ENCODE data around the gene CHIT1. TPM values are rescaled to one million over a fixed set of nuclear protein-coding genes. Genes with fewer than 3 reads are reported as not detected.

The CHIT1 gene
- total RNA-seq, 1 donor from 2014 or later, result not detected

- TF ChIP-seq CTCF (IDR thresholded peaks at IDR 0.05), result no peak
- DNase-seq (ENCODE audit: low spot score in 2 of 2), result no peak
- peak overlapping the region; percentile 91 to 97 for H3K27ac ChIP-seq
- H3K4me3 ChIP-seq, result no peak overlapping the region
- H3K27me3 ChIP-seq, result no peaks in the 10 kb centered on the region
- H3K9me3 ChIP-seq, result no peaks in the 10 kb centered on the region
- intact Hi-C loops (cut with DNase I), result loop anchor here (1.0 to 5.0 kb wide), 8 partner anchors 18 to 425 kb away; partner anchors contain the start of gene BTG2
- no peaks in the 10 kb centered on the region for H3K36me3 ChIP-seq
- H3K4me1 ChIP-seq, result peaks cover 19 to 36% of the 10 kb centered on the region in 2 donors
These were observed 43.2 kb upstream of the CHIT1 start for GRCh38 chr1:203272633-203273205.

- DNase-seq (ENCODE audit: low spot score in 2 of 2), result no peak
- Histone ChIP-seq H3K9me3 (no peaks in the 10 kb centered on the region), H3K27me3 (no peaks in the 10 kb centered on the region), H3K4me1 (peaks cover 16 to 30% of the 10 kb centered on the region in 2 donors), H3K4me3 (no peak overlapping the region), H3K27ac (no peak overlapping the region), H3K36me3 (no peaks in the 10 kb centered on the region)
- intact Hi-C loops (cut with DNase I), result loop anchor here (2.0 to 5.0 kb wide), 4 partner anchors 169 to 425 kb away; no protein-coding TSS in a partner anchor
- TF ChIP-seq CTCF (IDR thresholded peaks at IDR 0.05), result no peak
These were observed 42.6 kb upstream of the CHIT1 start for GRCh38 chr1:203271962-203272632.

DNA sequence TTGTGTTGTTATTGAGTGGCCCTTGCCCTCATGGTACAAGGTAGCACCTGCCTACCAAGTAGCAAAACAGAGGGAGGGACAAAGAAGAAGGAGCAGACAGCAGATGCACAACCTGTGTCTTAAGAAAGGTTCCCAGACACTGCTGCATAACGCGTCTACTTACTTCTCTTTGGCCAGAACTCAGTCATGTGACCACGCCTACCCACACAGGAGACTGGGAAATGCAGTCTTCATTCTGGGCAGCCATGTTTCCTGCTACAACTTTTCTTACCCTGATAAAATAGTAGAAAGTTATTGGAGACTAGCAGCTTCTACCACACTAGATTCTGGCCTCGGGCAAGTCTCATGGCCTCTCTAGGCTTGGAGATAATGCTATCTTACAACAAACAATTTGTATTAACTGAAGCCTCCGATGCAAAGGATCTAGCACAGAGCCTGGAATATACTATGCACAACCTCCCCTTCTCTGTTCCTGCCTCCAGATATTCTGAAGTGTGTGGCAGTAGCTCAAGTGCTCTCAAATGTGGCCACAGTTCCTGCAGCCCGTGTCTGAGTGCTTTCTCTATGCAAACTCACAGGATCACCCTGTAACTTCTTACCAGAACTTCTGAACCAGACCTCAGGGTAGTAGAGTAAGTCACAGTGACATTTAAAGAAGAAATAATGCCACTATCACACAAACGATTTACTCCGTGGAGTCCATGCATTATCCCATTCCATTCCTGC, 41.7 kb upstream of the CHIT1 start:
- intact Hi-C loops (cut with DNase I), result loop anchor here (5.0 kb wide), 3 partner anchors 191 to 426 kb away; no protein-coding TSS in a partner anchor
- Histone ChIP-seq H3K9me3 (no peaks in the 10 kb centered on the region), H3K4me1 (peaks cover 15 to 27% of the 10 kb centered on the region in 2 donors), H3K4me3 (no peak overlapping the region), H3K27me3 (no peaks in the 10 kb centered on the region), H3K27ac (no peak overlapping the region), H3K36me3 (no peaks in the 10 kb centered on the region)
- TF ChIP-seq CTCF (IDR thresholded peaks at IDR 0.05), result no peak
- DNase-seq (ENCODE audit: low spot score in 2 of 2), result peak in 1 of 2 donors; percentile 89

GRCh38 chr1:203270448-203270847, 41.0 kb upstream of the CHIT1 start:
- Histone ChIP-seq H3K27ac (no peak overlapping the region), H3K4me1 (peaks cover 15 to 22% of the 10 kb centered on the region in 2 donors), H3K4me3 (no peak overlapping the region), H3K27me3 (no peaks in the 10 kb centered on the region), H3K9me3 (no peaks in the 10 kb centered on the region), H3K36me3 (no peaks in the 10 kb centered on the region)
- no peak for TF ChIP-seq CTCF (IDR thresholded peaks at IDR 0.05)
- no peak for DNase-seq (ENCODE audit: low spot score in 2 of 2)
- intact Hi-C loops (cut with DNase I), result loop anchor here (5.0 kb wide), 3 partner anchors 192 to 427 kb away; no protein-coding TSS in a partner anchor

DNA sequence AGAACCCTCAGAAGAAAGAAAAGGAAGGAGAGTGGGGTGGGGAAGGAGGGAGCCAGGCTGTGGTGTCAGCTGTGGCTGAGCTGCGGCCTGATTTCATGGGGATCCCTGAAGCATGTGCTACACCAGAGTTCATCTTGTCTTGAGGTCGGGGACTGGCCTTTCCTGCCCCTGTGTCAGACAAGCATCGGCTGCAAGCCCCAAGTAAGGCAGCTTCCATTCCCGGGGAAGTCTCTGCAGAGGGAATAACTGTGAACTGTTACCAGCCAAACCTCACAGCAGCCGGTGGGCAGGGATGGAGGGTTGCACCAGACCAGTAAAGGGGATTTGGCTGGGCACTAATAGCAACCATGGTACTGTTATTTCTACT, 40.2 kb upstream of the CHIT1 start:
- no peak for DNase-seq (ENCODE audit: low spot score in 2 of 2)
- TF ChIP-seq CTCF (IDR thresholded peaks at IDR 0.05), result no peak
- intact Hi-C loops (cut with DNase I), result loop anchor here (2.0 to 5.0 kb wide), 4 partner anchors 193 to 428 kb away; no protein-coding TSS in a partner anchor
- no peak overlapping the region for H3K27ac ChIP-seq
- H3K27me3 ChIP-seq, result no peaks in the 10 kb centered on the region
- no peak overlapping the region for H3K4me3 ChIP-seq
- H3K36me3 ChIP-seq, result no peaks in the 10 kb centered on the region
- H3K4me1 ChIP-seq, result peaks cover 15 to 17% of the 10 kb centered on the region in 2 donors
- H3K9me3 ChIP-seq, result no peaks in the 10 kb centered on the region
